ENCODE data around the gene DHX34.
A peak's percentile ranks its signal among the peaks of the same experiment; 100 is the strongest.
"Not testable (repeated sequence)": the region's sequence is repeated elsewhere in the genome, so short reads cannot be mapped to it uniquely, and the experiment has no call there.

The DHX34 gene

GRCh38 chr19:47370045-47370611 is 21.0 kb downstream of the DHX34 start:
- peak; percentile 92 for DNase-seq (ENCODE audit: low read depth, low spot score)

GRCh38 chr19:47371261-47371660 is 22.1 kb downstream of the DHX34 start:
- no peak for DNase-seq (ENCODE audit: low read depth, low spot score)

DNA sequence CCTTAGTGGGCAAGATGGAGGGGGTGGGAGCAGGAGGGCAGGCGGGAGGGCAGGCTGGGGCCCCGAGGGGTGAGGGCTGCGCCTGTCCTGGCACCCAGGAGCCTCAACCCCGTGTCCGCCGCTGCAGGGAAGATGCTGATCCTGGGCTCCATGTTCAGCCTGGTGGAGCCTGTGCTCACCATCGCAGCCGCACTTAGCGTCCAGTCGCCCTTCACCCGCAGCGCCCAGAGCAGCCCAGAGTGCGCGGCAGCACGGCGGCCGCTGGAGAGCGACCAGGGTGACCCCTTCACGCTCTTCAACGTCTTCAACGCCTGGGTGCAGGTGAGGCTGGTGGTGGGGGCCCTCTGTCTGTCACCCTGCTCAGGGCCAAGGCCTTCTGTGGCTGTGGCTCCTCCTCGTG is 23.5 kb downstream of the DHX34 start:
- no peak for DNase-seq (ENCODE audit: low read depth, low spot score)

DNA sequence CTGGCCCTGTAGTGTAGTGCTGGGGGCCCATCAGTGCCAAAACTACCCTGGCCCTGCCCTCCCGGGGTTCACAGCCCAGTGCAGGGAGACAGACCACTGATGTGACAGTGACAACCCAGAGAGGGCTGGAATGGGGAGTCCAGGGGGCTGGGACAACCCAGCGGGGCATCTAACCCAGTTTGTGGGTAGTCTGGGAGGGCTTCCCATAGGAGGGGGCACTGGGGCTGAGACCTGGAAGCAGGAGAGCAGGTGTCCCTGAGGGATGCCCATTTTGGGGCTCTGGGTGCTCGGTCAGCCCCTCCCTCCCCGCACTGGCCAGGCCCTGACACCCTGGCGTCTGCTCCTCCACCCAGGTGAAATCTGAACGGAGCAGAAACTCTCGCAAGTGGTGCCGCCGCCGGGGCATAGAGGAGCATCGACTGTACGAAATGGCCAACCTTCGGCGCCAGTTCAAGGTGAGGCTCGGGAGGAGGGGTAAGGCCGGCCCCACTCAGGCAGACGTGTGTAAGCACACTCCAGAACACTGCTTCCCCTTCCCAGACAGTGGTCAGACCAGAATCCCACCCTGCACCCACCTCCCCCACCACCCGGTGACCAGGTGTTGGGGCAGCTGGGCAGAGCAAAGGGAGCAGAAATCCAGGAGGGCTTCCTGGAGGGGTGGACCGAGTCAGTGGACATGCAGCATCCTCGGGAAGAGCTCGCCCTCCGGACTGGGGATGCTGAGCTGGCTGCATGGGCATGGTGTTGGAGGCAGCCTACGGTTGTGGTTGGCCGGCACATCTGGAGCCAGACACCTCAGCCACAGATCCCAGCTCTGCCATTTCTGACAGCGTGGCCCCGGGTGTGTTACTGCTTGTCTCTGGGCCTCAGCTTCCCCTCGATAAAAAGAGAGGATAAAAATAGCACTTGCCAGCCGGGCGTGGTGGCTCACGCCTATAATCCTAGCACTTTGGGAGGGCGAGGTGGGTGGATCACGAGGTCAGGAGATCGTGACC is 24.4 kb downstream of the DHX34 start:
- no peak for DNase-seq (ENCODE audit: low read depth, low spot score)

DNA sequence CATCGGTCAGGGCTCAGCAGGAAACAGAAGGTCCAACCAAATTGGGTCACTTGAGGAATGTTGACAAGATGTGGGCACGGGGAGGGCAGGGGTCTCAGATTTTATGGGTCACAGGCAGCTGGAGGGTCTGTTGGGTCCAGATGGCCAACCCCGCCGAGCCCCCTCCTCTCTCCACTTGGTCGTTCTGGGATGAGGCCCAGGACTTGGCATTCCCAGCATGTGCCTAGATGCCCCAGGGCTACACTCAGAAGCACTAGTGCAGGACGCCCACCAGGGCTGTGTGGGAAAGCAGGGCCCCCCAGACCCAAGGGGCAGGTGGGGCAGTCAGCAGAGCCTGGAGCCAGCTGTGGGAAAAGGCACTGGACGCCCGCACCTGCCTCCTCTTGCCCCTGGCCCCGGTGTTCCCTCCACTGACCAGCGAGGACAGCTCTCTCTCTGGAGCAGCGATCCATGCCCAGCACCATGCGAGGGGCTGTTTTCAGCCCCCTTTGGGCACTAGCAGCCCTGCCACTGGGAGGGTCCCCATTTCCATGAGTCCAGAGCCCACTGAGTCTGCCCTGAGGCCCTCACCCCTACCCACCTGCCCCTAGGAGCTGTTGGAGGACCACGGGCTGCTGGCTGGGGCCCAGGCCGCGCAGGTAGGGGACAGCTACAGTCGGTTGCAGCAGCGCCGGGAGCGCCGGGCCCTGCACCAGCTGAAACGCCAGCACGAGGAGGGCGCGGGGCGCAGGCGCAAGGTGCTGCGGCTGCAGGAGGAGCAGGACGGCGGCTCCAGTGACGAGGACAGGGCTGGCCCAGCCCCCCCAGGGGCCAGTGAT is 26.0 kb downstream of the DHX34 start:
- DNase-seq (ENCODE audit: low read depth, low spot score) = no peak

DNA sequence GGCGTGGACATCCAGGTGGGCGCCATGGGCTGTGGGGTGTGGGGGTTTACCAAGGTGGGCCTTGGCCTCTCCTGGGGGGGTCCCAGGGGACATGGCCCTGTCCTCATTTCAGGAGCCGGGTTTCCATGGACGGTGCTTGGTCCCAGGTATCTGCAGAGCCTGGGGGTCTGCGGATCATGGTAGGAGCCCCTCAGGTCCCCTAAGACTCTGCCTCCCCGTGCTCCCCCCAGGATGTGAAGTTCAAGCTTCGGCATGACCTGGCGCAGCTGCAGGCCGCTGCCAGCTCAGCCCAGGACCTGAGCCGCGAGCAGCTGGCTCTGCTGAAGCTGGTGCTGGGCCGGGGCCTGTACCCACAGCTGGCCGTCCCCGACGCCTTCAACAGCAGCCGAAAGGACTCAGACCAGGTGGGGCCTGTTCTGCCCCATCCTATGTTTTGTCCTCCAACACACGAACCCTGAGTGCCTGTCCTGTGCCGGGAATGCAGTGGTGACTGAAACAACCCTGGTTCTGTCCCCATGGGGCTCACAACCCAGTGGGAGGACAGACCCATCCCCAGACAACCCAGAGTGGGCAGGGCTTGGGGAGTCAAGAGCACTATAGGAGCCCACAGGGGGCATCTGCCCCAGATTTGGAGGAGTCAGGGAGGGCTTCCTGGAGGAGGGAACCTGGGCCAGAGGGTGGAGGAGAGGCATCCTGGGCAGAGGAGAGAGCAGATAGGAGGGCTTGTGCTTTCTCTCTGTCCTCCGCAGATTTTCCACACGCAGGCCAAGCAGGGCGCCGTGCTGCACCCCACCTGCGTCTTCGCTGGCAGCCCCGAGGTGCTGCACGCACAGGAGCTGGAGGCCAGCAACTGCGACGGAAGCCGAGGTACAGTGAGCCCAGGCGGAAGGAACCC is 26.8 kb downstream of the DHX34 start:
- no peak for DNase-seq (ENCODE audit: low read depth, low spot score)

GRCh38 chr19:47376589-47377144 is 27.6 kb downstream of the DHX34 start:
- no peak for DNase-seq (ENCODE audit: low read depth, low spot score)

DNA sequence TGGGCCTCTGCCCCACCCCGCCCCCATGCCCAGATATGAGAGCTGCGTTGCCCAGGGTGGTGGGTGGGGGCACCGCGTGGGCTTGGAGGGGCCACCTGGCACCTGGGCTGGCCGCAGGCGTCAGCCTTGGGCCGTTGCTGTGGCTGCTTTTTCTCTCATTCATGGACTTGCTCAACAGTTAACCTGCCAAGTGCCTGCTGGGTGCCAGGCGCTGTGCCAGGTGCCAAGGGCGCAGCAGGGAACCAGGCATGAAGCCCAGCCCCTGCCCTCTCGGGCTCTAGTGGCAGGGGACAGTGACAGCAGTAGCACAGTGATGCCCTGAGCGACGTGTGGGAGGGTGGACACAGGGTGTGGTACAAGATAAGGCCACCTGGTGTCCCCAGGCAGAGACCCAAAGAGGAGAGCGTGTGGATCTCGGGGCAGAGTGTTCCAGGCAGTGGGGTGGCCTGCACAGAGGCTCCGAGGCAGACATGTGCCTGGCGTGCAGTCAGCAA is 28.1 kb downstream of the DHX34 start:
- no peak for DNase-seq (ENCODE audit: low read depth, low spot score)

DNA sequence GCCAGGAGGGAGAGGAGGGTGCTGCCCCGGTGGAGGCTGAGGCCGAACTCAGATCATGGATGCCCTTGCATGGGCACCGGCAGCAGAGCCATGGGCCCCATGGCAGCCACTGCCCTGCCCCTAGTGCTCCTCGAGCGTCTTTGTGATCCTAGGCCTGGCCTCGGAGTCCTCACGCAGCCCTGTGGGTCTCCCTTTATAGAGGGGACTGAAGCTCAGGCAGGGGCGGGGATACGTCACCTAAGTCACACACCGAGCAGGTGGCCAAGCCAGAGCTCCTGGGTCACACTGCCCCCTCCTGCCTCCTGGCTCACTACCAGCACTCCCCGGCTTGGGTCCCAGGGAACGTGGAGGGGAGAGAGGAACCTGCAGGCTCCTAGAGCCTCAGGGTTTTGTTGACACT is 28.7 kb downstream of the DHX34 start:
- no peak for DNase-seq (ENCODE audit: low read depth, low spot score)

GRCh38 chr19:47378246-47378645 is 29.1 kb downstream of the DHX34 start:
- no peak for DNase-seq (ENCODE audit: low read depth, low spot score)

DNA sequence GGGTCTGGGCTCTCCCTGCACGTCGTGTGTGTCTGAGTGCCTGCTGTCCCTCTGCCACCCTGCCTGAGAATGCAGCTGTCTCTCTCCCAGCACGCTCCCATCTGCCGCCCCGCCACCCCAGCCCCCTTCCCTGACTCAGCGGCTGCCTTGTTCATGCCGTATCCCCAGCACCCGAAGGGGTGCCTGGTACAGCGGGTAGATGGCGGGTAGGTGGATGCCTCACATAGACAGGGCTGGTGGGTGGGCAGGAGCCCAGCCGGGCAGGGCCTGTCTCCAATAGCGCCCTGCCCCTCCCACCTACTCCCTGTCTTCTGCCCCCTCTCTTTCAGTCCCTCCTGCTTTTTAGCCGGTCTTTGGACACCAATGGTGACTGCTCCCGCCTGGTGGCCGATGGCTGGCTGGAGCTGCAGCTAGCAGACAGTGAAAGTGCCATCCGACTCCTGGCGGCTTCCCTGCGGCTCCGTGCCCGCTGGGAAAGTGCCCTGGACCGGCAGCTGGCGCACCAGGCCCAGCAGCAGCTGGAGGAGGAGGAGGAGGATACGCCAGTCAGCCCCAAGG is 30.3 kb downstream of the DHX34 start:
- DNase-seq (ENCODE audit: low read depth, low spot score) = no peak

GRCh38 chr19:47380559-47380958 is 31.4 kb downstream of the DHX34 start:
- DNase-seq (ENCODE audit: low read depth, low spot score) = no peak

DNA sequence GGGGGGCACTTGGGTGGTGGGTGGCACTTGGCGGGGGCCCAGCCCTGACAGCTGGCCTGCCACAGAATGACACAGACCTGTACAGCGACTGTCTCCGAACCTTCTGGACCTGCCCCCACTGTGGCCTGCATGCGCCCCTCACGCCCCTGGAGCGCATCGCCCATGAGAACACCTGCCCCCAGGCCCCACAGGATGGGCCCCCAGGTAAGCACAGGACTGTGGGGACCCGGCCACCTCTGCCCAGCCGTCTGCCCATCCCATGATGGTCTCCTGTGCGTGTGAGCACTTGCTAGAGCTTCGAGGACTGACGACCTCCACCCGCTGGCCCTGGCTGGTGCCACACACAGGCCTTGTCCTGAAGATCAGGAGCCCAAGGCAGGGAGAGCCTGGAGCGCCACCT is 32.0 kb downstream of the DHX34 start:
- DNase-seq (ENCODE audit: low read depth, low spot score) = no peak

GRCh38 chr19:47381653-47382279 is 32.7 kb downstream of the DHX34 start:
- DNase-seq (ENCODE audit: low read depth, low spot score) = no peak

DNA sequence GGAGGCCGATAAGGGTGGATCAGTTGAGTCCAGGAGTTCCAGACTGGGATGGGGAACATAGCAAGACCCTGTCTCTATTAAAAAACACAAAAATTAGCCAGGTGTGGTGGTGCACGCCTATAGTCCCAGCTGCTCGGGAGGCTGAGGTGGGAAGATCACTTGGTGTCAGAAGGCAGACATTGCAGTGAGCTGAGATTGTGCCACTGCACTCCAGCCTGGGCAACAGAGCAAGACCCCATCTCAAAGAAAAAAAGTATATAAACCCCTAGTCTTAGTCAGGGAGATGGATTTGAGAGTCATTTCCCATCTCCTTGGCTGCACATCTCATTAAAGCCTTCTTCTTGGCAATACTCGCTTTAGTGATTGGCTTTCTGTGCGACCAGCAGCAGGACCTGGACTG is 34.8 kb downstream of the DHX34 start:
- not testable (repeated sequence) for DNase-seq (ENCODE audit: low read depth, low spot score)

GRCh38 chr19:47384533-47384932 is 35.4 kb downstream of the DHX34 start:
- DNase-seq (ENCODE audit: low read depth, low spot score) = not testable (repeated sequence)

GRCh38 chr19:47386582-47386981 is 37.5 kb downstream of the DHX34 start:
- DNase-seq (ENCODE audit: low read depth, low spot score) = not testable (repeated sequence)

DNA sequence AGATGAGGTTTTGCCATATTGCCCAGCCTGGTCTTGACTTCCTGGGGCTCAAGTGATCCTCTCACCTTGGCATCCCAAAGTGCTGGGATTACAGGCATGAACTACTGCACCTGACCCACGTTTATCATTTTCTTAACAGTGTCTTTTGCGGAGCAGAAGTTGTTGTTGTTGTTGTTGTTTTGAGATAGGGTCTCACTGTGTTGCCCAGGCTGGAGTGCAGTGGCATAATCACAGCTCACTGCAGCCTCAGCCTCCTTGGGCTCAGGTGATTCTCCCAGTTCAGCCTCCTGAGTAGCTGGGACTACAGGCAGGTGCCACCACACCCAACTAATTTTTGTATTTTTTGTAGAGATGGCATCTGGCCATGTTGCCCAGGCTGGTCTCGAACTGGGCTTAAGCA is 38.5 kb downstream of the DHX34 start:
- DNase-seq (ENCODE audit: low read depth, low spot score) = not testable (repeated sequence)

GRCh38 chr19:47388721-47389120 is 39.6 kb downstream of the DHX34 start:
- not testable (repeated sequence) for DNase-seq (ENCODE audit: low read depth, low spot score)

DNA sequence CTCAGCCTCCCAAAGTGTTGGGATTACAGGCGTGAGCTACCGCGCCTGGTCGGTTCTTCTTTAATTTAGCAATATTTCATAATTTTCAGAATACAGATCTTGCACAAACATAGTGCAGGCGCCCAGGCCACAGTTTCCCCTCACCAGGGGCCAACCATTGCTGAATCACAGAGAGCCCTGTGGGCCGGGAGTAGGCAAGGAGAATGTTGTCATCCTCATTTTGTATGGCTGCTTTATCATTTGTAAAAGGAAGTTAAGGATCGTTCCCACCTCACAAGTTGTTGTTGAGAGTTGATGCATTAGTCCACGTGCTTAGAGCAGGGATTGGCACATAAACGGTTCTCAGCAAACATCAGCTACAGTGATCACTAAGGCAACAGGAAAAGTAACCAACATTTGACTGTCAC is 40.0 kb downstream of the DHX34 start:
- DNase-seq (ENCODE audit: low read depth, low spot score) = no peak
